ENCODE measurements around the gene UGT1A9. TPM values are rescaled to one million over a fixed set of nuclear protein-coding genes. Genes with fewer than 3 reads are reported as not detected.
A peak's percentile ranks its signal among the peaks of the same experiment; 100 is the strongest.

UGT1A9 gene
- total RNA-seq, 2 experiments from 2014 or later = not detected

DNA sequence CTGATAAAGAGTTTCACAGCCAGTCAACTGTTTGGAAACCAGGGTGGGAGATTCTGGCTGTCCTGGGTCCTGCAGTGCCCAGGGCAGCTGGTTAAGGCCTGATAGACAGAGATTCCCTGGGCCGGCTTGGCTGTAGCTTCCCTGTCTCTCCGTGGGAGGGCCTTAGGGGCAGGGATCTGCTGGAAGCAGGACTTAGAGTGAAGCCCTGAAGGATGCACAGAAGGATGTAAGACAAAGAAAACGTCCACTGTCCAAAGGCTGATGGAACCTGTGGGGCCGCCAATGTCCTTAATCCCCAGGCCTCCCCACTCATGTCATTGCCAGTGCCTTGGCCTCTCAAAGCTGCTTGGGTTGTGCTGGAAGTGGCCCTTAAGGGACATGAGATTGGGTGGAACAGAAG is 139.4 kb downstream of the UGT1A9 start:
- Mint-ChIP-seq H3K4me3 (no peak overlapping the region), H3K4me1 (ENCODE audit: low read depth) (no peaks in the 10 kb centered on the region), H3K27me3 (peaks cover 6% of the 10 kb centered on the region), H3K27ac (no peak overlapping the region), H3K9me3 (no peaks in the 10 kb centered on the region), H3K36me3 (no peaks in the 10 kb centered on the region)
- ChIA-PET CTCF (no interaction called here), POLR2A (no interaction called here)
- intact Hi-C loops (cut with micrococcal nuclease) = no loop called here
- DNase-seq = peak; percentile 4

DNA sequence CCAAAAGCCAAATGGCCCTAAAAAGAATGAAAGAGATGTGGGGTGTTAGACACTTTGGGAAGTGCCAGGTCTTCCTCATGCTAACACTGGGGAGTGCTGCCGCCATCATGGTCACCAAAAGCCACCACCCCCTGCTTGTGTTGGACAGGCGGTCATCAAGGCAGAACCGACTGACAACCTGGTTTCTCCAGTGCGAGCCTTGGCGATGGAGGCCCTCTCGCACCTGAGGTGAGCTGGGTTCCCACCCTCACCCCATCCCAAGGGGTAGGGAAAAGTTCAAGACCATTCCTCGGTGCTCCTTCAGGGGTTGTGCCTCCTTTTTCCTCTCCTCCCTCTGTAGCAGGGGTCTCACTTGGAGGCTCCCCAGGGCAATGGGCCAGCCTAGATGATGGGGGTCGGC is 140.0 kb downstream of the UGT1A9 start:
- H3K27ac Mint-ChIP-seq = no peak overlapping the region
- DNase-seq = peak; percentile 1
- no peak overlapping the region for H3K4me3 Mint-ChIP-seq
- intact Hi-C loops (cut with micrococcal nuclease) = no loop called here
- no peaks in the 10 kb centered on the region for H3K9me3 Mint-ChIP-seq
- ChIA-PET POLR2A (no interaction called here), CTCF (no interaction called here)
- peaks cover 6% of the 10 kb centered on the region for H3K27me3 Mint-ChIP-seq
- H3K36me3 Mint-ChIP-seq = no peaks in the 10 kb centered on the region
- H3K4me1 Mint-ChIP-seq (ENCODE audit: low read depth) = no peaks in the 10 kb centered on the region

DNA sequence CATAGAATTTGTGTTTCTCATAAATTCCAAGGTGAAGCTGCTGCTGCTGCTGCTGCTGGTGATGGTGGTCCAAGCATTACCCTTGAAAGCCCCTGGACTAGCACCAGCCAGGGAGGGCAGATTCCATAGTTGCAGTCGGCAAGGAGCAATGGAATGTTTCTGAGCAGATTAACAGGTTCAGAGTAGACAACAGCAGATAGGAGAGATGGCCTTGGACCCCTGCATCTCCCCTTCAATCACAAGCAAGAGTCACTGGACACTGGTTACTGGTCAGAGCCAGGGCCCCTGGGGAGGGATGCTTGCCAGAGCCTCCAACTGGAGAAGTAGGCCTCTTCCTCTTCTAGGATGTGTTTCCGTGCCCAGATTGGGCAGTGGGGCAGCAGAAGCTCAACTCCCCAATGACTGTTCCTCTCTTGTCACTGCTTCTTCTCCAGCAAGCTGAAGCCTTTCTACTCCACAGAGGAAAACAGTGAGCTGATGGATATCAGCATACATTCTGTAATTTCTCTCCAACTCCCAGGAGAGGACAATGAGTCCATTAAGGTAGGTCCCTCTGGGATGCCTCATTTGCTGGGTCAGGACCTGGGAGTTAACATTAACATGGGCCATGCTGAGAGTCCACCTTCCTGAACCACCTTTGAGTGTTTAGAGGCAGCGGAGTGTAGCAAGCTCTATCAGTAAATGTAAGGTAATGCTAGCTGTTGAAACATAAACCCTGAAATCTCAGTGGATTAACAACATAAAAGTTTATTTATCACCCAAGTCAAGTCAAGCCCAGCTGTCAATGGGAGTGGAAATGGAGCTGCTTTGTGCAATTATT is 141.7 kb downstream of the UGT1A9 start:
- H3K27me3 Mint-ChIP-seq = peaks cover 7% of the 10 kb centered on the region
- no peak overlapping the region for H3K4me3 Mint-ChIP-seq
- intact Hi-C loops (cut with micrococcal nuclease) = no loop called here
- H3K36me3 Mint-ChIP-seq = no peaks in the 10 kb centered on the region
- no peak overlapping the region for H3K27ac Mint-ChIP-seq
- DNase-seq = no peak
- H3K4me1 Mint-ChIP-seq (ENCODE audit: low read depth) = no peaks in the 10 kb centered on the region
- no peaks in the 10 kb centered on the region for H3K9me3 Mint-ChIP-seq
- CTCF ChIA-PET = no interaction called here
- POLR2A ChIA-PET = no interaction called here

DNA sequence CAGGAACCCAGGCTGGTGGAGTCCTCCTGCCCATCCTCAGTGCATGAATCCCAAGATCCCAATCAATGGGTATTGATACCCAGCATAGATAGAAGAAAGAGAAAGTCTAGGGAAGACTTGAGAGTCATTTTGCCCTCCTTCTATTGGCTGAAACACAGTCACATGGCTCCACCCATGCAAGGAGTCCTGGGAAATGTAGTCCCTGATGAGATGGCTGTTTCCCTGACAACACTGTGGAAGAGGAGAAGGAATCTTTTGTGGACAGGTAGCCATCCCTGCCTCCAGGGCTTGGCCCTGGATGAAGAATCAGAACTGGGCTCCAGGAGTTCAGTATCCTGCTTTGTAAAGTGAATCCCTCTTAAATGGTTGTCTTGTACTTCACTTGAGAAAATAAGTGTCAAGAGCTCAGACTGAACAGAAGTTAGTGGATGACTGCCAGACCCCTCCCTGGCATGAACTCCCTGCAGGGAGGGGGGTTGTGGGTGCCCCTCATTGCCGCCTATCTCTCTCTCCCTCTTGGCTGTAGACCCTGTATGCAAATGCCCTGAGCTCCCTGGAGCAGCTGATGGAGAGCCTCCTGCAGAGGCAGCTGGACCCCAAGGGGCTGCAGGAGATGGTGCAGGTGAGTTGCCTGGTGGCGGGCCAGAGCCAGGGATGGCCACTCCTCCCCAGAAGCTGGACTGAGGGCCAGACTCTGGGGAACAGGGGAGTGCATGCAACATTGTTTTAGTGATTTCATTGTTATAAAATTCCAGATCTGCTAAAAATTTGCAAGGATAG is 142.5 kb downstream of the UGT1A9 start:
- Mint-ChIP-seq H3K4me3 (no peak overlapping the region), H3K36me3 (no peaks in the 10 kb centered on the region), H3K4me1 (ENCODE audit: low read depth) (no peaks in the 10 kb centered on the region), H3K27ac (no peak overlapping the region), H3K27me3 (peaks cover 7% of the 10 kb centered on the region), H3K9me3 (no peaks in the 10 kb centered on the region)
- ChIA-PET POLR2A (no interaction called here), CTCF (no interaction called here)
- DNase-seq = no peak
- intact Hi-C loops (cut with micrococcal nuclease) = no loop called here

DNA sequence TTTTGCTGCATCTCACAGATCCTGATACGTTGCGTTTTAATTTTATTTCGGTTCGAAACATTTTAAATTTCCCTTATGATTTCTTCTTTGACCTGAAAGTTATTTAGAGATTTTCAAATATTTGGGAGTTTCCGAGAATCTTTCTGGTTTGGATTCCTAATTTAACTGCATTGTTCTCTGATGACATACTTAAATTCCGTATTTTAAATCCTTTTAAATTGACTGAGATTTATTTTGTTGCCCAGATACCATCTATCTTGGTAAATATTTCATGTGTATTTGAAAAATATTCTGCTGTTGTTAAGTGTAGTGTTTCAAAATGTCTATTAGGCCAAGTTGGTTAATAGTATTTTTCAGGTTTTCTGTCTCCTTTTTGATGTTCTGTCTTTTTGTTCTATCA is 144.2 kb downstream of the UGT1A9 start:
- H3K4me1 Mint-ChIP-seq (ENCODE audit: low read depth) = no peaks in the 10 kb centered on the region
- no peak overlapping the region for H3K27ac Mint-ChIP-seq
- no peak for DNase-seq
- intact Hi-C loops (cut with micrococcal nuclease) = no loop called here
- peaks cover 4% of the 10 kb centered on the region for H3K27me3 Mint-ChIP-seq
- no peaks in the 10 kb centered on the region for H3K36me3 Mint-ChIP-seq
- ChIA-PET POLR2A (no interaction called here), CTCF (no interaction called here)
- H3K4me3 Mint-ChIP-seq = no peak overlapping the region
- H3K9me3 Mint-ChIP-seq = no peaks in the 10 kb centered on the region

DNA sequence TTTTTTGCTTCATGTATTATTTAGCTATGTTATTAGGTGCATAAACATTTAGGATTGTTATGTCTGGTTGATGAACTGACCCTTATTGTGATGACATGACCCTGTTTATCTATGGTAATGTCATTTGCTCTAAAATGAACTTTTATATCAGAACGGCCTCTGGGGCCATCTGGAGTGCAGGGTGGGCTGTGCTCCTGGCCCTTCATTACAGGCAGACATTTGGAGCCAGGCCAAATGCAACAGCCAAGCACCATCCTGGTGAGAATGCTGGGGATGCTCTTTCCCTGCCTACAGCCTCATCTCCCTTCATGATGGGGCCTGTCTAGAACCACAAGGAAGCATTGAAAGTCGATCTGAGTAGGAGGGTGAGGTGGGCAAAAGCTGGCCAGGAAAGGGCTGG is 144.6 kb downstream of the UGT1A9 start:
- Mint-ChIP-seq H3K4me1 (ENCODE audit: low read depth) (no peaks in the 10 kb centered on the region), H3K27ac (no peak overlapping the region), H3K36me3 (no peaks in the 10 kb centered on the region), H3K27me3 (peaks cover 3% of the 10 kb centered on the region), H3K9me3 (no peaks in the 10 kb centered on the region), H3K4me3 (no peak overlapping the region)
- CTCF ChIA-PET = no interaction called here
- no peak for DNase-seq
- intact Hi-C loops (cut with micrococcal nuclease) = no loop called here
- POLR2A ChIA-PET = no interaction called here

DNA sequence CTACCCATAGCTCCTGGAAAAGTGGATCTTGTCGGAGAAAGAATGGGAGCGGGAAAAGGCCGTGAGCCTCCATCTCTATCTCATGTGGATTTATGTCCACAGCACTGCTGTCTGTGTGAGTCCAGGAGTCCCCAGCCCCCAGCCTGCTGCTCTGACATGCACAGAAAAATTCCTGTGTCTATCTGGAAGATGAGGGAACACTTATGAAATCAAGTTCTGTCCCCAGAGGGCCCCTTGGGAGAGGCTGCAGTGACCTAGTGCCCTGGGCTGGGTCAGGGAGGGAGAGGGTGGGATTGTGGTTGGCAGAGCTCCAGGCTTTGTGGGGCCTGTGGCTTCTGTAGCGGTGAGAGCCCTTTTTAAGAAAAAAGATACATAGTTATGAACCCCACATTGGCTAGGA is 145.1 kb downstream of the UGT1A9 start:
- H3K4me1 Mint-ChIP-seq (ENCODE audit: low read depth) = no peaks in the 10 kb centered on the region
- intact Hi-C loops (cut with micrococcal nuclease) = no loop called here
- POLR2A ChIA-PET = no interaction called here
- DNase-seq = no peak
- CTCF ChIA-PET = no interaction called here
- H3K27ac Mint-ChIP-seq = no peak overlapping the region
- no peak overlapping the region for H3K4me3 Mint-ChIP-seq
- H3K27me3 Mint-ChIP-seq = peaks cover 3% of the 10 kb centered on the region
- H3K36me3 Mint-ChIP-seq = no peaks in the 10 kb centered on the region
- H3K9me3 Mint-ChIP-seq = no peaks in the 10 kb centered on the region

DNA sequence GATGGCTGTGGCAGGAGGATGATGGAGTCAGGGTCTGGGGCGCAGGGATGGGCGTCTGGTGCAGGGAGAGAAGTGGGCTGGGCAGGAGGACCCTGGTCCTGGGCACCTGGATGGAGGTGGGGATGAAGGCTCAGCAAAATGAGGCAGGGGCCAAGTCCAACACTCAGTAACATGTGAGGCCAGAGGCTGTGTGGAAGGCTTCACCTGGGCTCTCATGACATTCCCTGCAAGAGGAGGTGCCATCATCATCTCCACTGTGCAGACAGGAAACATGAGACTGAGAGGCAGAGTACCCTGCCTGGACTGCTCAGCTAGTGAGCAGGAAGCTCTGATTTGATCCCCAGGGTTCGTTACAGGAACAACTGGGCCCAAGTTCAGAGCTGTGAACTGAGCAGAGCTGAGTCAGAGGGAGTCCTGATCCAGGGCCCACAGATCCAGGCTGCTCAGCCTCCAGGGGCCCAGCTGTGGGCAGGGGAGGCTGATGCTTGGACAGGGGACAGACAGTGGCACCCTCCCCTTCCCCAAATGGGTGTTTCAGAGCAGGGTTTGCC is 145.7 kb downstream of the UGT1A9 start:
- H3K36me3 Mint-ChIP-seq = no peaks in the 10 kb centered on the region
- no peak overlapping the region for H3K27ac Mint-ChIP-seq

DNA sequence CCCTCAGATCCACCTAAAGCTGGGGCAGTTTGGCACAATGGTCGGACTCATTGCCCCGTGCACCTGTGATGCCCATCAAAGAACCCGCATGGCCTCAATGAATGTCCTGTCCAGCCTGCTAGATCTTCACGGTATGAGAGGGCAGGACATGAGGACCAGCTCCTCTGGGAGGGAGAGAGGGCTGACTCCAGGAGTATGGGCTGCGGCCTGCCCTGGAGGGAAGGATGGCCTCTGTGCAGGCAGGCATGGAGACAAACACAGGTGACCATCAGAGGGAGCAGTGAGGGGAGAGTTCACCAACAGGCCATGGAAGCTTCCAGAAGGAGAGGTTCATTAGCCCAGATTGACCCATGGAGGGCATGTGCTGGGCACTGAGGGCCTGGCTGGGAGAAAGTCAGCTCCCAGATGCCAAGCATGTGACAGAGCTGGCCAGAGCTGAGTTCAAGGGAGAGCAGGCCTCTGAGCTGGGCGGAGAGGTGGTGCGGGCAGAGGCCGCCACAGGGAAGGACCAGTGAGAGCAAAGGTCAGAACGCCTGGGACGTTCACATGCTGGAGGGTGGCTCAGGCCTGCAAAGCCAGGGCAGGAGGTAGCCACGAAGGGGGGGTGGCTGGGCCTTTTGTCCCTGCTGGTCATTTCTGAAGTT is 146.4 kb downstream of the UGT1A9 start:
- ChIA-PET POLR2A (no interaction called here), CTCF (no interaction called here)
- Mint-ChIP-seq H3K4me1 (ENCODE audit: low read depth) (no peaks in the 10 kb centered on the region), H3K36me3 (no peaks in the 10 kb centered on the region), H3K27ac (no peak overlapping the region), H3K27me3 (peaks cover 3% of the 10 kb centered on the region), H3K9me3 (no peaks in the 10 kb centered on the region), H3K4me3 (no peak overlapping the region)
- intact Hi-C loops (cut with micrococcal nuclease) = no loop called here
- peak; percentile 5 for DNase-seq

More for the DNA sequence above, 145.7 kb downstream of the UGT1A9 start:
- ChIA-PET CTCF (no interaction called here), POLR2A (no interaction called here)
- intact Hi-C loops (cut with micrococcal nuclease) = no loop called here
- no peaks in the 10 kb centered on the region for H3K9me3 Mint-ChIP-seq
- H3K27me3 Mint-ChIP-seq = peaks cover 3% of the 10 kb centered on the region
- DNase-seq = no peak
- H3K4me1 Mint-ChIP-seq (ENCODE audit: low read depth) = no peaks in the 10 kb centered on the region
- H3K4me3 Mint-ChIP-seq = no peak overlapping the region

DNA sequence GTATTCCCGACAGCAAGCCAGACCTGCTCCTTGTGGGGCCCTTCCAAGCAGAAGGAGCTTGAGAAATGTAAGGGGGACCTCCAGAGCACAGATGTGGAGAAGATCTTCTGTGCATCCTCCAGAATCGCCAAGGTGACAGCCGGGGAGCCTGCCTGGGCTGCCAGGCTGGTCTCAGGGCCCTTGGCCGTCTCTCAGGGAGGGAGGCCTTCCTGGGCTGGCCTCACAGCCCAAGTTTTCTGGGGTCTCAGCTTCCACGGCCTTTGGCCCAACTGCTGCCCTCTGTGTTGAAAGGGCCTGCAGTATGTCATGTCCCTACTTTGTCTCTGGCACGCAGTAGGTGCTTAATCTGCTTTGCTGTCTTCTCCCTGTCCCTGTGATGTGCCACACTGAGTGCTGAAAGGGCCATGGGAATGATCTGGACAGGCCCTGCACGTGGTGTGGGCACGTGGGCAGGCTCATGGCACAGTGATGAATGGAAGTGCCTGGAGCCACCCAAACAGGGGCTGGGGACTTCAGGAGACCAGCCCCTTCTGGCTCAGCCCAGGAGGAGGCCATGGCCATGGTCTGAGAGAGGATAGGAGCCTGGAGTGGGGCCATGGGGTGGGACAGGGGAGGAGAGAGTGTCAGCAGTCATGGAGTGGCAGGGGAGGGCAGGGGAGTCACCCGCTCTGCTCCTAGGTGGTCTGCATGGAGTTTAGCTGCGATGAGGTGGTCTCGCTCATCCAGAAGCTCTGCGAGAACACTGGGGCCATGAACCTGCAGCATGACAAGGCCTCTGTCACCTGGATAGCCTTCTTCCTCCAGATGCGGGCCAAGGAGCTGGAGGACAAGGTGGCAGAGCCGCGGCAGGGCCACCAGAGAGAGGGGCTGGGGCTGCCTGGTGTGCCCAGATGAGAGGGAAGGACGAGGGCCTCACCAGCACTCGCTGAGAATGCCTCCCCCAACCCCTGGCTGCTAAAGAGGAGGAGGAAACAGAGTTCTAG is 147.2 kb downstream of the UGT1A9 start:
- Mint-ChIP-seq H3K27me3 (peaks cover 3% of the 10 kb centered on the region), H3K9me3 (no peaks in the 10 kb centered on the region), H3K4me3 (no peak overlapping the region), H3K36me3 (no peaks in the 10 kb centered on the region), H3K27ac (no peak overlapping the region), H3K4me1 (ENCODE audit: low read depth) (no peaks in the 10 kb centered on the region)
- CTCF ChIA-PET = no interaction called here
- DNase-seq = peak; percentile 3
- intact Hi-C loops (cut with micrococcal nuclease) = no loop called here
- POLR2A ChIA-PET = no interaction called here

DNA sequence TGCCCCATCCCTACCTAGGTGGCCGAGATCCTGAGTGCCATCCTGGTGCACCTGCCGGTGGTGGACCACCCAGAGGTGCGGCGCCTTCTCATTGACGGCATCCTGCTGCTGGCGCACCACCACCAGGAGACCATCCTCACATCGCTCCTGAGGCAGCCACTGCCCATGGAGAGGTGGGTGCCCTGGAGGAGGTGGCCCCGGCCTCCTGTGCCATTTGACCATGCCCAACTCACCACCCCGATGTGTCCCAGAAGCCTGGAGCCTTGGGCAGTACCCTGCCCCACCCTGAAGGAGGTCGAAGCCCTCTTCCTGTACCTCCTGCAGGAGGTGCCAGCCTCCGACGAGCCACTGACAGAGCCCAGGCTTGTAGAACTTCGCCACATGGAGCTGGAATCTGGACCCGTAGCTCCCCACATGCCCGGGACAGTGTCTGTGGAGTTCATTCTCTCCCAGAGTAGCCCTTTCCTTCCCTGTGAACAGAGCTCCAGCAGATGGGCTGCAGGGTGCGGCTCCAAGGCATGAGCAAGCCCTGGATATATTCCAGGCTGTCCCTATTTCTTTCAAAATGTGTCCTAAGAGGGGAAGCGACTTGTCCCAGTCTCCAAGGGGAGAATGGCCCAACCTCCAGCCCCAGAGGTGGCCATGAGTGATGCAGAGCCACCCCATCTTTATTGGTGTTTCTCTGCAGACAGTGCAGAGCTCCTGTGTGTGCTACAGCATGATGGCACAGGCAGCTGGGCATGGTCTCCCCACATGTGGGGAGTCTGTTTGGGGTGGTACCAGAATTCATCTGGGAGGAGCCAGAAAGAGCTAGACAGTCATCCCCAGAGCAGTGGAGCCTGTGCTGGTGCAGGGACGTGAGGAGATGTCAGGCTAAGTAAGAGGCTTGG is 148.4 kb downstream of the UGT1A9 start:
- H3K27ac Mint-ChIP-seq = no peak overlapping the region

More for the DNA sequence above, 148.4 kb downstream of the UGT1A9 start:
- ChIA-PET POLR2A (no interaction called here), CTCF (no interaction called here)
- intact Hi-C loops (cut with micrococcal nuclease) = no loop called here
- no peaks in the 10 kb centered on the region for H3K4me1 Mint-ChIP-seq (ENCODE audit: low read depth)
- H3K4me3 Mint-ChIP-seq = no peak overlapping the region
- peaks cover 3% of the 10 kb centered on the region for H3K27me3 Mint-ChIP-seq
- no peaks in the 10 kb centered on the region for H3K9me3 Mint-ChIP-seq
- no peaks in the 10 kb centered on the region for H3K36me3 Mint-ChIP-seq
- peak; percentile 6 for DNase-seq

Measured in activated CD4-positive, alpha-beta memory T cell treated with anti-CD3 and anti-CD28 coated beads for 36 hours (primary cell).